ENCODE data around the gene ADAM22.

The ADAM22 gene

DNA sequence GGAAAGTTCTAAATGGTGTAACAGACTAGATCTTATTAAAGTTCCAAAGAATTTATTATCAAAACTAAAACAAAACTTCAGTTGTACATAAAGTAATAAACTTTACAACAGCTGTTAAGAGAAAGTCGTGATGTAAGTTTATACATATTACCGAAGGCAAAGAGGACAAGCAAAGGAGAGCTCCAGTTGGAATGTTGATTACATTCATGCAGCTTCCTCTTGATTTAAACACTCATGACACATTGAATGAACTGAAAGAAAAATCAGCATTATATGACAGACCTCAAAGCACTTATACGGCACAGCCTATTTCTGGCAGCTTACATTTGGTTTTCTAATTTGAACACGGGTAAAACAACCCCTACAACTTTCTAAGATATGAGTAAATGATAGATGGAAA, 272.2 kb downstream of the ADAM22 start:
- DNase-seq (ENCODE audit: low read depth) = no peak
- H3K4me3 ChIP-seq (replicated peaks; ENCODE audit: low read depth, low read length) = no peak overlapping the region
- TF ChIP-seq, protein P1, sequence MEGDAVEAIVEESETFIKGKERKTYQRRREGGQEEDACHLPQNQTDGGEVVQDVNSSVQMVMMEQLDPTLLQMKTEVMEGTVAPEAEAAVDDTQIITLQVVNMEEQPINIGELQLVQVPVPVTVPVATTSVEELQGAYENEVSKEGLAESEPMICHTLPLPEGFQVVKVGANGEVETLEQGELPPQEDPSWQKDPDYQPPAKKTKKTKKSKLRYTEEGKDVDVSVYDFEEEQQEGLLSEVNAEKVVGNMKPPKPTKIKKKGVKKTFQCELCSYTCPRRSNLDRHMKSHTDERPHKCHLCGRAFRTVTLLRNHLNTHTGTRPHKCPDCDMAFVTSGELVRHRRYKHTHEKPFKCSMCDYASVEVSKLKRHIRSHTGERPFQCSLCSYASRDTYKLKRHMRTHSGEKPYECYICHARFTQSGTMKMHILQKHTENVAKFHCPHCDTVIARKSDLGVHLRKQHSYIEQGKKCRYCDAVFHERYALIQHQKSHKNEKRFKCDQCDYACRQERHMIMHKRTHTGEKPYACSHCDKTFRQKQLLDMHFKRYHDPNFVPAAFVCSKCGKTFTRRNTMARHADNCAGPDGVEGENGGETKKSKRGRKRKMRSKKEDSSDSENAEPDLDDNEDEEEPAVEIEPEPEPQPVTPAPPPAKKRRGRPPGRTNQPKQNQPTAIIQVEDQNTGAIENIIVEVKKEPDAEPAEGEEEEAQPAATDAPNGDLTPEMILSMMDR (IDR thresholded peaks at IDR 0.05; ENCODE audit: low read length, missing control alignments) = no peak

- no peak overlapping the region for H3K4me3 ChIP-seq (replicated peaks; ENCODE audit: low read depth, low read length)
- TF ChIP-seq, protein P1 (IDR thresholded peaks at IDR 0.05; ENCODE audit: low read length, missing control alignments) = no peak
- no peak for DNase-seq (ENCODE audit: low read depth)
Observed at GRCh38 chr7:88208521-88208920, 274.5 kb downstream of the ADAM22 start.

DNA sequence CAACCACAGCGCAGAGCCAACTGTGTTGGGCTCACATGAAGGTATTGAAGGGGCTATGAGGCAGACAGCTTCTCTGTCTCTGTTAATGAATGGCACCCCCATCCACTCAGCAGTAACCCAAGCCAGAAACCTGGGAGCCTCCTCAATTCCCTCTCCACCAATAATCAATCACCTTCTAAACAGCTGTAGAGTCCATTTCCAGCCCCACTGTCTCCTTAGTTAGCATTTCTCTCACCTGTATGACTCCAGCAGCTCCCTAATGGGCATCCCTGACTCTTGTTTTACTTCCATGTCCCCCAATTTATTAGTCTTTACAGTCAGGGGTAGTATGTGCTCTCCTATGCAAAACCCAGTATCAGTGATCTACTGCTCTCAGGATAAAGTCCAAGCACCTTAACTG, 278.9 kb downstream of the ADAM22 start:
- no peak for DNase-seq (ENCODE audit: low read depth)
- no peak overlapping the region for H3K4me3 ChIP-seq (replicated peaks; ENCODE audit: low read depth, low read length)
- TF ChIP-seq, protein P1 (IDR thresholded peaks at IDR 0.05; ENCODE audit: low read length, missing control alignments) = no peak

DNA sequence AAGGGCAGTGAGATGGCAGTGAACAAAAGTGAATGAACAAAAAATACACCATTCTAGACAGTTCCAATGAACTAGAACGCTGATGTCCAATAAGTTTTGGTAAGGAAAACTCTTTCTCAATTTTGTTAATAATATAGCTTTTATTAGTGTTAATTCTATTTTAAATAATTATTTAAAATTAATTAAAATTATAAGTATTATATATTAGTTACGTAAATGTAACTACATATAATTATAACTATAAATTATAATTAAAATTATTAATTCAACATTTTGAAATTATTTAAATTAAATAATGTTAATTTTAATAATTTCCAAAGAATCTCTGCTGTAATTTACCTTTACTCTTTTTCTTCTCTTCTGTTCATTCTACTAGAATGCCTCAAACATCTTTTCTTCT, 280.4 kb downstream of the ADAM22 start:
- H3K4me3 ChIP-seq (replicated peaks; ENCODE audit: low read depth, low read length) = no peak overlapping the region
- no peak for DNase-seq (ENCODE audit: low read depth)
- TF ChIP-seq, protein P1 (IDR thresholded peaks at IDR 0.05; ENCODE audit: low read length, missing control alignments) = no peak

DNA sequence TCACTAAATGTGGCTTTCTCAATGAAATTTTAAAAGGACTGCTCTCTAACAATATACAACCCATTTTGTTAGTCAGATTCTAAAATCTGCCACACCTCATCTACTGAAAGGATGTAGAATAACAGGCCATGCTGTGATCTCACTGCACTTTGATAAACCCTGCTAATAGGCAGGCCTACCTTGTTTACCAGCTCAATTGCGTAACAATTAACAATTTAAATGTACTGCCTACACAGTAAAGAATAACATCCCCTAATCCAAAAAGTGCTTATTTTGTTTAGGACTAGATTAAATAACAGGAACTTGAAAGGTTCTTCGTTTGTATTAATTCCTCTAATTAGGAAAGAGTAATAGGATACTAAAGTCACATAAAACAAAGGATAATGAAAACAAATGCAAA, 281.2 kb downstream of the ADAM22 start:
- DNase-seq (ENCODE audit: low read depth) = no peak
- TF ChIP-seq, protein P1 (IDR thresholded peaks at IDR 0.05; ENCODE audit: low read length, missing control alignments) = no peak
- no peak overlapping the region for H3K4me3 ChIP-seq (replicated peaks; ENCODE audit: low read depth, low read length)

- TF ChIP-seq, protein P1 (IDR thresholded peaks at IDR 0.05; ENCODE audit: low read length, missing control alignments) = no peak
- no peak for DNase-seq (ENCODE audit: low read depth)
- H3K4me3 ChIP-seq (replicated peaks; ENCODE audit: low read depth, low read length) = no peak overlapping the region
Observed at GRCh38 chr7:88216276-88216675, 282.2 kb downstream of the ADAM22 start.

- peak overlapping the region; percentile 89 for H3K4me3 ChIP-seq (replicated peaks; ENCODE audit: low read depth, low read length)
- TF ChIP-seq, protein P1 (IDR thresholded peaks at IDR 0.05; ENCODE audit: low read length, missing control alignments) = no peak
- no peak for DNase-seq (ENCODE audit: low read depth)
Observed at GRCh38 chr7:88217675-88218428, 283.8 kb downstream of the ADAM22 start.
